ENCODE results near the gene OGA.

OGA gene

GRCh38 chr10:101770331-101771215 lies 47.7 kb downstream of the OGA start:
- Histone ChIP-seq H3K4me3 (ENCODE audit: low read depth, low read length) (no peak overlapping the region), H3K36me3 (replicated peaks) (no peaks in the 10 kb centered on the region), H3K27ac (no peak overlapping the region), H3K27me3 (replicated peaks) (peaks cover 54% of the 10 kb centered on the region)
- no peak for DNase-seq
- in situ Hi-C loops (cut with HindIII; ENCODE audit: low pct_ligation_motif_present, low sequenced_read_pairs): no loop called here
- no peak for TF ChIP-seq CTCF (IDR thresholded peaks at IDR 0.05; ENCODE audit: low read depth, low read length, missing control alignments)

GRCh38 chr10:101769541-101770180 lies 48.6 kb downstream of the OGA start:
- TF ChIP-seq CTCF (IDR thresholded peaks at IDR 0.05; ENCODE audit: low read depth, low read length, missing control alignments): no peak
- peaks cover 52% of the 10 kb centered on the region for H3K27me3 ChIP-seq (replicated peaks)

GRCh38 chr10:101768791-101769170 lies 49.5 kb downstream of the OGA start:
- no peaks in the 10 kb centered on the region for H3K36me3 ChIP-seq (replicated peaks)
- in situ Hi-C loops (cut with HindIII; ENCODE audit: low pct_ligation_motif_present, low sequenced_read_pairs): no loop called here
- TF ChIP-seq CTCF (IDR thresholded peaks at IDR 0.05; ENCODE audit: low read depth, low read length, missing control alignments): no peak
- no peak overlapping the region for H3K27ac ChIP-seq
- H3K27me3 ChIP-seq (replicated peaks): peaks cover 43% of the 10 kb centered on the region
- H3K4me3 ChIP-seq (ENCODE audit: low read depth, low read length): no peak overlapping the region
- DNase-seq: no peak

More at GRCh38 chr10:101769541-101770180, 48.6 kb downstream of the OGA start:
- H3K27ac ChIP-seq: no peak overlapping the region
- no peak overlapping the region for H3K4me3 ChIP-seq (ENCODE audit: low read depth, low read length)
- in situ Hi-C loops (cut with HindIII; ENCODE audit: low pct_ligation_motif_present, low sequenced_read_pairs): no loop called here
- no peaks in the 10 kb centered on the region for H3K36me3 ChIP-seq (replicated peaks)
- DNase-seq: no peak

GRCh38 chr10:101767966-101768790 lies 50.1 kb downstream of the OGA start:
- in situ Hi-C loops (cut with HindIII; ENCODE audit: low pct_ligation_motif_present, low sequenced_read_pairs): no loop called here
- Histone ChIP-seq H3K27me3 (replicated peaks) (peaks cover 38% of the 10 kb centered on the region), H3K36me3 (replicated peaks) (no peaks in the 10 kb centered on the region), H3K4me3 (ENCODE audit: low read depth, low read length) (no peak overlapping the region), H3K27ac (no peak overlapping the region)
- TF ChIP-seq CTCF (IDR thresholded peaks at IDR 0.05; ENCODE audit: low read depth, low read length, missing control alignments): no peak
- DNase-seq: no peak

GRCh38 chr10:101767600-101767945 lies 50.7 kb downstream of the OGA start:
- TF ChIP-seq CTCF (IDR thresholded peaks at IDR 0.05; ENCODE audit: low read depth, low read length, missing control alignments): no peak
- in situ Hi-C loops (cut with HindIII; ENCODE audit: low pct_ligation_motif_present, low sequenced_read_pairs): no loop called here
- H3K27ac ChIP-seq: no peak overlapping the region
- peaks cover 32% of the 10 kb centered on the region for H3K27me3 ChIP-seq (replicated peaks)
- H3K36me3 ChIP-seq (replicated peaks): no peaks in the 10 kb centered on the region
- no peak for DNase-seq
- no peak overlapping the region for H3K4me3 ChIP-seq (ENCODE audit: low read depth, low read length)
